Activated CD4-positive, CD25-positive, alpha-beta regulatory T cell (primary cell): ENCODE results near the gene SOX12.

Experiments used
- DNase-seq, 4 experiments: peaks; one replicate each; lab custom pipeline; 2025; lab: John Stamatoyannopoulos, UW

The SOX12 gene

GRCh38 chr20:301886-302848, 23.2 kb upstream of the SOX12 start:
- no peak for DNase-seq

GRCh38 chr20:305745-306144, 19.6 kb upstream of the SOX12 start:
- DNase-seq, result no peak

- DNase-seq, result no peak
Observed at GRCh38 chr20:308427-309038, 16.8 kb upstream of the SOX12 start.

- no peak for DNase-seq
Observed at GRCh38 chr20:309306-309840, 16.0 kb upstream of the SOX12 start.

DNA sequence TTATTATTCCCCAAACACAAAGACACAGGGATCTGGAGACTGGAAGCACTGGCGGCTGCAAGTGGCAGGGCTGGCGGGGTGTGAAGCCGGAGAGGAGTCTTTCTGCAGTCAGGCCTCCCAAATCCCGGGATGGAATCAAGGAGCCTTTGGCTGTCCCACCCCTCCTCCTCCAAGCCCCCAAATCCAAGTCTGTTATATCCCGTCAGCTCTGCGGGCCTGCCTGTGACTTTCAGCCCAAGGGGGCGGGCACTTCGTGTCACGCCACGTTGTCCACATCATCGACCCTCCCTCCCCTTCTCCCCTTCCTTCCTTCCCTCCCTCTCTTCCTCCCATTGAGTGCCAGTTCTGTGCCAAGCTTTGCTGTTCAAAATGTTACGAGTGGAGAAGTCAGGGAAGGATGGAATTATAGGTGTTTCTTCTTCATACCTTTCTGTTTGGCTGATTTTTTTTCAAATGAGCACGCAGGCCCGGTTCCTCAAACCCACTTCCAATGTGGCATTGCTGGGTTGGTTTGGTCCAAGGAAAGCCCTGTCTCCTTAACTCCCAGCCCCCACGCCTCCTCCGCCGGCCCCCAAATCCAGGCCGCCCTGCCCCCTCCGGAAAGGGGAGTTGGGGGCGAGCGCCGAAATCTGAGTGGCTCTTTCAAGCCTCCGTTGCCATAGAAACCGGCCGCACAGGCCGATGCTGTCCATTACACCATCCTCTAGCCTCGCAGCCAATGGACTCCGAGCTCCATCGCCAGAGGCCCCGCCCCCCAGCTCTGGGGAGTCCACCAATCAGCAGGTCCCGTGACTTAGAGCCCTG, 15.3 kb upstream of the SOX12 start:
- DNase-seq, result peak; percentile 33 to 60 (median 49)

GRCh38 chr20:310645-311044, 14.7 kb upstream of the SOX12 start:
- no peak for DNase-seq

GRCh38 chr20:311609-312008, 13.7 kb upstream of the SOX12 start:
- DNase-seq, result no peak

DNA sequence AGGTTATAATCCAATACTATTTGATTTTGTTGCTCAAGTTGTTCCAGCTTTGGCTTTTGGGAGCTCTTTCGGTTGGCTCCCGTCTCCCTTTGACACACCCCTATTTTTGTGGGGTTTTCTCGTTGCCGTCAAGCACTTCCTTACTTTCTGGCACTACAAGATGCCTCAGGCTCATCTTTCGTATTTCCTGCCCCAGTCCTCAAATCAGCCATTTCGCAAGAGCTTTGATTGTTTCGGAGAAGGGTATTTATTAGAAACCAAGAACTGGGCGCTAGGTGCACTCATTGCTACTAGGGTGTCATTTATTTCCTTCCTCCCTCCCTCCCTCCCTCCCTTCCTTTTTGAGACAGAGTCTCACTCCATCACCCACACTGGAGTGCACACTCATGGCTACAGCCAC, 13.3 kb upstream of the SOX12 start:
- no peak for DNase-seq

- DNase-seq, result no peak
Observed at GRCh38 chr20:312866-313265, 12.5 kb upstream of the SOX12 start.

DNA sequence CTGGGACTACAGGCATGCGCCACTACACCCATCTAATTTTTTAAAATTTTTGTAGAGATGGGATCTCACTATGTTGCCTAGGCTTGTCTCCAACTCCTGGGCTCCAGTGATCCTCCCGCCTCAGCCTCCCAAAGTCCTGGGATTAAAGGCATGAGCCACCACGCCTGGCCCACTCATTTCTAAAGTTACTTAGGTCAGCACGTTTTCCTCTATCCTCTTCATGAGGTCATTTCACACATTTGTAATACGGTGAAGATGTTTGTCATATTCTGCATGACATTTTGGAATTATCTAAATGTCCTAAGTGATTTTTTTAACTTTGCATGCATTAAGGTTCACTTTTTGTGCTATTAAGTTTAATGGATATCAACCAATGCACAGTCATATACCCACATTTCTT, 11.9 kb upstream of the SOX12 start:
- no peak for DNase-seq

- DNase-seq, result no peak
Observed at GRCh38 chr20:313948-314347, 11.4 kb upstream of the SOX12 start.

DNA sequence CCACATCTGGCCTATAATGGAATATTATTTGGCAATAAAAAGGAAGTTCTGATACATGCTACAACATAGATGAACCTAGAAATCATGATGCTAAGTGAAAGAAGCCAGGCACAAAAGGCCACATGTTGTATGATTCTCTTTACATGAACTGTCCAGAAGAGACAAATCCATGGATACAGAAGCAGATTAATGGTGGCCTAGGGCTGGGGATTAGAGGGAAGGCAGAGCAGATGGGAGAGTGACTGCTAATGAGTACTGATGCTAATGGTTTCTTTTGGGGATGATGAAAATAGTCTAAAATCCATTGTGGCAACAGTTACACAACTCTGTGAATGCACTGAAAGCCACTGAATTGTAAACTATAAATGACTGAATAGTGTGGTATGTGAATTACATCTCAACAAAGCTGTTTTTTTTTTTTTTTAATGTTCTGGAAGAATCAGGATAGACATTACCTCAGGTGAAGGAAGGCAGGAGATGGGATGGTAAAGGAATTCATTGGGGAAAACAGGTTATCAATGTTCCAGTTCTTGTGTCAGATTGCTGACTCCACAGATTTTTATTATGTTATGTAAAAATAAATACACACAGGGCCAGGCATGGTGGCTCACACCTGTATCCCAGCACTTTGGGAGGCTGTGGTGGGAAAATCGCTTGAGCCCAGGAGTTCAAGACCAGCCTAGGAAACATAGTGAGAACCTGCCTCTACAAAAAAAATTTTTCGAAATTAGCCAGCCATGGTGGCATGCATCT, 8.9 kb upstream of the SOX12 start:
- DNase-seq, result no peak

GRCh38 chr20:324177-325044, 941 bp upstream of the SOX12 start:
- peak; percentile 79 to 83 (median 80) for DNase-seq

DNA sequence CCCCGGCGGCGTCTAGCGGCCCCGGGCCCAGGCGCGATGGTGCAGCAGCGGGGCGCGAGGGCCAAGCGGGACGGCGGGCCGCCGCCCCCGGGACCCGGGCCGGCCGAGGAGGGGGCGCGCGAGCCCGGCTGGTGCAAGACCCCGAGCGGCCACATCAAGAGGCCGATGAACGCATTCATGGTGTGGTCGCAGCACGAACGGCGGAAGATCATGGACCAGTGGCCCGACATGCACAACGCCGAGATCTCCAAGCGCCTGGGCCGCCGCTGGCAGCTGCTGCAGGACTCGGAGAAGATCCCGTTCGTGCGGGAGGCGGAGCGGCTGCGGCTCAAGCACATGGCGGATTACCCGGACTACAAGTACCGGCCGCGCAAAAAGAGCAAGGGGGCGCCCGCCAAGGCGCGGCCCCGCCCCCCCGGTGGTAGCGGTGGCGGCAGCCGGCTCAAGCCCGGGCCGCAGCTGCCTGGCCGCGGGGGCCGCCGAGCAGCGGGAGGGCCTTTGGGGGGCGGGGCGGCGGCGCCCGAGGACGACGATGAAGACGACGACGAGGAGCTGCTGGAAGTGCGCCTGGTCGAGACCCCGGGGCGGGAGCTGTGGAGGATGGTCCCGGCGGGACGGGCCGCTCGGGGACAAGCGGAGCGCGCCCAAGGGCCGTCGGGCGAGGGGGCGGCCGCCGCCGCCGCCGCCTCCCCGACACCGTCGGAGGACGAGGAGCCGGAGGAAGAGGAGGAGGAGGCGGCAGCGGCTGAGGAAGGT, 715 bp downstream of the SOX12 start:
- peak in 3 of 4 experiments; percentile 12 to 23 (median 15) for DNase-seq

- DNase-seq, result no peak
Observed at GRCh38 chr20:326645-327185, 1.4 kb downstream of the SOX12 start.

DNA sequence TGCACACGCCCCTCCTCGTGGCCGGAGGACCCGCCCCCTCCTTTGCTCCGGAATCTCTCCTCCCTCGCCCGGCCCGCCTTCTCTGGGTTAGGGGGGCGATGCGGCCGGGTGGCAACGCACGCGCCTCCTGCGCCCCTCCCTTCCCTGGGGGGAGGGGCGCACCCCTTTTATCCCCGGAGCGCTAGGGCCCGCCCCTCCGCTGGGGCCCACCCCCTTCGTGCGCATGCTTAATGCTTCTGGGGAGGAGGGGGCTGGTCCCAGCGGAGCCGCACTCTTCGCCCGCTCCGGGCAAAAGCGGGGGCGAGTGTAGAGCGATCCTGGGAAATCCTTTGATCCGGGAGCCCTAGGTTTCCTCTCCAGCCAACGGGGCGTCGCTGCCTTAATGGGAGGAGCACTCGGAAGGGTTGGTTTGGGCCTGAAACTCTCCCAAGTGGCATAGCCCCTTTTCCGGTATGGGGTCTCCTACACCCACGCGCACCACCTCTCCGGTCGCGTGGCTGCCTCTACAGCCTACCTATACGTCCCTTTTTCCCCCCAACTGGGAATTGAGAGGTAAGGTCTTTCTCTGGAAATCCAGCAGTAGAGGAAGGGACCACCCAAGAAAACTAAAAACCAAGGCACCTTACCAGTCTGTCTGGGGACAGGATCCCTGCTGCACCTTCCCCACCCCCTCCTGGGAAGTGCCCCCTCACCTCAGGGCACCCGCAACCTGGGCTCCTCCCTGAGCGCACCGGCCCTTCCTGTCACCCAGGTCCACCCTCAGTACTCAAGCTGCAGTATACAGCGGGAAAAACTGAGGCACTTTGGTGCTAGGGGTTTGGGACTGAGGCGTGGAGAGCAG, 2.1 kb downstream of the SOX12 start:
- DNase-seq, result peak in 3 of 4 experiments; percentile 29 to 49 (median 37)

DNA sequence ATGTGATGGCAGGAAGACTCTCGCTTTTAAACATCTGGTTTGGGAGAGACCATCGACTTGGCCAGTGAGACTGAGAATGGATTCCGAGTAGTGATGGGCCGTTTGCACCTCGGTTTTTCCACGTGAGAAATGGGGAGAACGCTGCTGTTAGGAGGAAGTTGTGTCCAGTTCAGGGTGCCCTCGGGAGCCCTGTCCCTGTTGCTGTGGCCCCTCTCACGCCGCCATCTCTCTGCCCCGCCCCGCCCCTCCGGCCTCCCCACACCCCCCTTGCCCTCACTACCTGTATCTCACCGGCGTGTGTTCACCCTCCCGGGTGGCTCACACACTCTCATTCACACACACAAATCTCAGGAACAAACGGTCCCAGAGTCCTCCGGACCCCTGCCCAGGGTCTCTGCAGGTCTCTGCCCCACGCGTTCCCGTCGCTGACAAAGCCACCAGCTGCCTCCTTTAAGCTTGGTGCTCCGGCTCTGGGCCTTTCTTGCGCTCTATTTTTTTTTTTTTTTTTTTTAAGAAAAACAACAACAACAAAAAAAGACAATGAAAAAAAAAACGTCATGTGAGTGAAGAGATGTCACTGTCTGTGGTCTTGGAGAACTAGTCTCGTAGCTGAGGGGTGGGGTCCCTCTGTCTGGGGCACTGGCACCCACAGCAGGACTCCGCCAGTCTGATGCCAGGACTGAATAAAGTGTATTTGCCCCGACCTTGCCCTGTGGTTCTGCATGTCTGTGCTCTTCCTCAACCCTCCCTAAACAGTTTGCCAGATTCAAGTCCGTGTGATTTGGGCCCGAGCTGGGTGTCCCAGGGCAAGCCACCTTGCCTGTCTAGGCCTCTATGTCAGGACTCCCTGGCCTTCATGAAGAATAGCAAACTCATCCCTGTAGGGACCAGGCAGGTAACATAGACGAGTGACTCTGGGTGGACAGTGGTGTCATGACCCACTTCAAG, 2.9 kb downstream of the SOX12 start:
- DNase-seq, result no peak
